NCI-H1436 treated with DMSO at 0.1 percent for 48 hours (cell line): Measurements from ENCODE around the gene PLEKHO2.

Source experiments
- DNase-seq: peaks from one replicate; lab custom pipeline; 2025; lab: John Stamatoyannopoulos, UW

The PLEKHO2 gene

GRCh38 chr15:64857421-64857820 lies 15.7 kb downstream of the PLEKHO2 start:
- DNase-seq, result no peak

- no peak for DNase-seq
These were observed 16.4 kb downstream of the PLEKHO2 start for GRCh38 chr15:64858021-64858575.

GRCh38 chr15:64859226-64859625 lies 17.5 kb downstream of the PLEKHO2 start:
- no peak for DNase-seq

- no peak for DNase-seq
These were observed 19.6 kb downstream of the PLEKHO2 start for GRCh38 chr15:64861331-64861730.

GRCh38 chr15:64861960-64862359 lies 20.2 kb downstream of the PLEKHO2 start:
- no peak for DNase-seq

GRCh38 chr15:64862408-64862807 lies 20.7 kb downstream of the PLEKHO2 start:
- no peak for DNase-seq

- no peak for DNase-seq
These were observed 22.4 kb downstream of the PLEKHO2 start for GRCh38 chr15:64864068-64864467.

- no peak for DNase-seq
These were observed 23.6 kb downstream of the PLEKHO2 start for GRCh38 chr15:64865126-64865997.

GRCh38 chr15:64865998-64866520 lies 24.3 kb downstream of the PLEKHO2 start:
- no peak for DNase-seq

- DNase-seq, result no peak
These were observed 27.8 kb downstream of the PLEKHO2 start for GRCh38 chr15:64869501-64869900.

GRCh38 chr15:64870353-64870752 lies 28.6 kb downstream of the PLEKHO2 start:
- DNase-seq, result no peak

GRCh38 chr15:64875641-64876223 lies 34.0 kb downstream of the PLEKHO2 start:
- DNase-seq, result no peak

GRCh38 chr15:64877435-64877834 lies 35.7 kb downstream of the PLEKHO2 start:
- DNase-seq, result no peak

GRCh38 chr15:64878705-64879104 lies 37.0 kb downstream of the PLEKHO2 start:
- no peak for DNase-seq

- no peak for DNase-seq
These were observed 41.4 kb downstream of the PLEKHO2 start for GRCh38 chr15:64883100-64883581.

GRCh38 chr15:64883997-64884511 lies 42.3 kb downstream of the PLEKHO2 start:
- no peak for DNase-seq

GRCh38 chr15:64884679-64885078 lies 43.0 kb downstream of the PLEKHO2 start:
- no peak for DNase-seq

- no peak for DNase-seq
These were observed 46.6 kb downstream of the PLEKHO2 start for GRCh38 chr15:64888336-64888735.

- no peak for DNase-seq
These were observed 49.8 kb downstream of the PLEKHO2 start for GRCh38 chr15:64891561-64891960.

- DNase-seq, result no peak
These were observed 51.2 kb downstream of the PLEKHO2 start for GRCh38 chr15:64892847-64893403.

GRCh38 chr15:64893481-64894394 lies 52.0 kb downstream of the PLEKHO2 start:
- DNase-seq, result no peak
